Activated T-cell treated with anti-CD3 and anti-CD28 coated beads for 24 hours (primary cell): ENCODE results near the gene ZNF326.

ENCODE experiments used
- DNase-seq: peaks from one replicate; pipeline ENCODE4 v3.0.0-alpha.2; 2020; ENCODE audit warnings: low read depth

Gene ZNF326, protein sequence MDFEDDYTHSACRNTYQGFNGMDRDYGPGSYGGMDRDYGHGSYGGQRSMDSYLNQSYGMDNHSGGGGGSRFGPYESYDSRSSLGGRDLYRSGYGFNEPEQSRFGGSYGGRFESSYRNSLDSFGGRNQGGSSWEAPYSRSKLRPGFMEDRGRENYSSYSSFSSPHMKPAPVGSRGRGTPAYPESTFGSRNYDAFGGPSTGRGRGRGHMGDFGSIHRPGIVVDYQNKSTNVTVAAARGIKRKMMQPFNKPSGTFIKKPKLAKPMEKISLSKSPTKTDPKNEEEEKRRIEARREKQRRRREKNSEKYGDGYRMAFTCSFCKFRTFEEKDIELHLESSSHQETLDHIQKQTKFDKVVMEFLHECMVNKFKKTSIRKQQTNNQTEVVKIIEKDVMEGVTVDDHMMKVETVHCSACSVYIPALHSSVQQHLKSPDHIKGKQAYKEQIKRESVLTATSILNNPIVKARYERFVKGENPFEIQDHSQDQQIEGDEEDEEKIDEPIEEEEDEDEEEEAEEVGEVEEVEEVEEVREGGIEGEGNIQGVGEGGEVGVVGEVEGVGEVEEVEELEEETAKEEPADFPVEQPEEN

DNA sequence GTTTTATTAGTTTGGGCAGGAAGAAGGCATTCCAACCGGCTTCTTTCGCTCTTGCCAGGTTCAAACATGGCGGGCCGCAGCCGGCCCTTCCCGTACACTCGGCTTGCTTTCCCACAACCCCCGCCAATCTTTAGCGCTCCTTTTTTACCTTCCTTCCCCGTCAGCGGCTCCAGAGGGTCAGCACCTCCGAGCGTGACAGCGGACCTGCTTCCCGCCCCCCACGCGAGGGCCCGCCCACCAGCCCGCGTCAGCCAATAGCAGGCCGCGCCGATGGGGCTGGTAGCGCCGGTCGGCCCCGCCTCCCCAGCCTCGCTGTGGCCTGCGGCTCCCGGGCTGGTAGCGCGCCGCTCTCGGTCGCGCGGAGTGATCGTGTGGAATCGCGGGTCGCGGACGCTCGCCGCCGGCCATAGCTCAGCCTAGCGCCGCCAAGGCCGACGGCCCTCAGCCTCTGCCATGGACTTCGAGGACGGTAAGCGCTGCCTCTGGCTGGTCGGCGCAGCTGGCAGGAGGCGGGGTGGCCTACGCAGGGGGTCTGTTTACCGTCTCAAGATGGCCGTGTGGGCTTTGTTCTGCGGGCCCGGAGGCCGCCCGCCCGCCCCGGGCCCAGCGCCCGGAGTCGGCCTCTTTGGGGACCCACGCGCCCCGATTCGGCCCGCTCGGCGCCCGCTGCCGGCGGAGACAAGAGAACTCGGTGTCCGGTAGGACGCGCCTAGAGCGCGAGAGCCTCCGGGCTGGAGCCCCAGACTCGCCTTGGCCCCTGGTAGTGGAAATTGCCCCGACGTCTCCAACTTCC, at the start of gene ZNF326:
Gene ZNF326 (plus strand): TSS at position 306 of the 793 bp plus-strand sequence. CDS start 148 bp downstream, at position 454.
- peak; percentile 94 for DNase-seq

DNA sequence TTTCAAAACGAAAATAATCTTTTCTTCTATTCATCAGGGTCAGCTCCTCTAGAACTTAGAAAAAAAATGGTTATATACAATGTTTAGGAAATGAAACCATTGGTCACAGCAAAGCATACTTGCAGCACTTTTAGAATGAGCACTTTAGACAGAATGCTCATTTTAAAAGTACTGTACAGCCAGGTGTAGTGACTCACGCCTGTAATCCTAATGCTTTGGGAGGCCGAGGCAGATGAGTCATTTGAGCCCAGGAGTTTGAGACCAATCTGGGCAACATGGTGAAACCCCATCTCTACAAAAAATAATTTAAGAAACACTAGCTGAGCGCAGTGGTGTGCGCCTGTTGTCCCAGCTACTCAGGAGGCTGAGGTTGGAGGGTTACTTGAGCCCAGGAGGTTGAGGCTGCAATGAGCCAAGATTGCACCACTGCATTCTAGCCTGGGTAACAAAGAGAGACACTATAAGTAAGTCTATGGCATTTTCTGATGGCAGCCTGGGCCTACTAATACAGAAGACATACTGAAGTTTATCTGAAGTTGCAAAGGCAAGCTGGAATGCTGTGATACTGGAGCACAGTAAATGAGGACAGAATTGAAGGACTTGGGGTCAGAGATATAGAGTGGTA, 48.9 kb upstream of the ZNF326 start:
- DNase-seq = no peak

DNA sequence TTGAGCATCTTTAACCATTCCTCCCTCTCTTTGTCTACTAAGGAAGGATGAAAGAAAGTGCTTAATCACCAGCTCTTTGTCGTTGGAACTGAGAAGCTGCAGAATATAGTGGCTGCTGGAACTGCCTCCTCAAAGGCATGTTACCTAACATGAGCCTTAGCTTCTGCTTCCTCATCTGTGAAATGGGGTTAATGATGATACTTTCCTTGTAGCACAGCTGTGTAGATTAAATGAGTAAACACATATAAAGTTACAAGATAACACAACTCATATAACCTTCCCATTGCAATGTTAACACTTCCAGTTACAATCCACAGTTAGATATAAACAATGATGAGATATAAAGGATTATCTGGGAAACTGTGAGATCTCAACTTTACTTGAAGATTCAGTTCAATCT, 48.4 kb upstream of the ZNF326 start:
- no peak for DNase-seq

DNA sequence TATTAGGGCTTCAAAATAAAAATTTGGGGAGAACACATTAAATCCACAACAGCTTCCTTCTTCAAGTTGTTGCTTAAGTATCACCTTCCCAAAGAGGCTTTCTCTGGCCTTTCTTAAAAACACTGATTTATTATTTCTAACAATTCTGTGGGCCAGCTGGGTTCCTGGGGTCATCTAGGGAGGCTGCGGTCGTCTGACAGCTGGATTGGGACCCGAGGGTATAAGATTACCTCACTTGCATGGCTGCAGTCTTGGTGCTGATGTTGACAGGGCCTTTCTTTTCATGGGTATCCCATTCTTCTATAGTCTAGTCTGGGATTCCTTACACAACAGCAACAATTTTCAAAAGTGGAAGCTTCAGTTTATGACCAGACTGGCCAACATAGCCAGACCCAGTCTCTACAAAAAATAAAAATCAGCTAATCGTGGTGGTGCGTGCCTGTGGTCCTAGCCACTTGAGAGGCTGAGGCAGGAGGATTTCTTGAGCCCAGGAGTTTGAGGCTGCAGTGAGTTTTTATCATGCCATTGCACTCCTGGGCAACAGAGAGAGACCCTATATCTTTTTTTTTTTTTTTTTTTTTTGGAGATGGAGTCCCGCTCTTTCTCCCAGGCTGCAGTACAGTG, 46.1 kb upstream of the ZNF326 start:
- no peak for DNase-seq

DNA sequence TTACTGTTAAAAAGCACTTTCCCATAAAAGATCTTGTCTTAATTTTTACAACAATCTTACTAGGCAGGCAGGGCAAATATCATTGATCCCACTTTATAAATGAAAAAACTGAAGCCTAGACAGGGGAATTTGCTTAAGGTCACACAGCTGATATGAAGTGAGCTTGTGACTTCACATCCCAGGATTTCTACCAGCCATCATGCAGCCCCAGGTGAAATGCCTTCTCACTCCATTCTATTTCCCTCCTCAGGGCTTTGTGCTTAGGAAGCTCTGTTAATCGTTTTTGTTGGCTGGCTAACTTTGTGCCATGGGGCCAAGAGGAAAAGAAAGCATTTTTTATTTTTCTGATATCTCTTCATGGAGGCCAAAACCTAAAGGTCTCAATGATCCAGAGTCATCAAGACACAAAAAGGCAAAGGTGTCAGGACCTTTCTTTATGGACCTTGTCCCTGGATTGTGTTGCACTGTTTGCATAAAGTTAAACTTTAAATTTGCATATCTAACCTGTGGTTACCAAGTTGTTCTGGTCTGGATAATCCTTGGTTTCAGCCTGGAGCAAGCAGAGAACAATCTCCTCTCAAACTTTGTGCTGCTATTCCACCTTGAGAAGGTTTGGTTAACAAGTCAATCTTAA, 44.8 kb upstream of the ZNF326 start:
- no peak for DNase-seq

DNA sequence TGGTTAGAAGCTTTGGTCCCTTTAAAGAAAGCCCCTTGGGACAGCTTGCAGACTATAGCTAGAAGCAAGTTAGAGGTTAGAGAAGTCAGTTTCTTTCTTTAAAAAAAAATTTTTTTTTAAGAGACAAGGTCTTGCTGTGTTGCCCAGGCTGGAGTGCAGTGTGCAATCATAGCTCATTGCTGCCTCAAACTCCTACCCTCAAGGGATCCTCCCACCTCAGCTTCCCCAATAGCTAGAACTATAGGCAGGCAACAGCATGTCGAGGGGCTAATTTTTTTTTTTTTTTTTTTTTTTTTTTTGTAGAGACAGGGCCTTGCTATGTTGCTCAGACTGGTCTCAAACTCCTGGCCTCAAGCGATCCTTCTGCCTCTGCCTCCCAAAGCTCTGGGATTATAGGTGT, 44.2 kb upstream of the ZNF326 start:
- no peak for DNase-seq

DNA sequence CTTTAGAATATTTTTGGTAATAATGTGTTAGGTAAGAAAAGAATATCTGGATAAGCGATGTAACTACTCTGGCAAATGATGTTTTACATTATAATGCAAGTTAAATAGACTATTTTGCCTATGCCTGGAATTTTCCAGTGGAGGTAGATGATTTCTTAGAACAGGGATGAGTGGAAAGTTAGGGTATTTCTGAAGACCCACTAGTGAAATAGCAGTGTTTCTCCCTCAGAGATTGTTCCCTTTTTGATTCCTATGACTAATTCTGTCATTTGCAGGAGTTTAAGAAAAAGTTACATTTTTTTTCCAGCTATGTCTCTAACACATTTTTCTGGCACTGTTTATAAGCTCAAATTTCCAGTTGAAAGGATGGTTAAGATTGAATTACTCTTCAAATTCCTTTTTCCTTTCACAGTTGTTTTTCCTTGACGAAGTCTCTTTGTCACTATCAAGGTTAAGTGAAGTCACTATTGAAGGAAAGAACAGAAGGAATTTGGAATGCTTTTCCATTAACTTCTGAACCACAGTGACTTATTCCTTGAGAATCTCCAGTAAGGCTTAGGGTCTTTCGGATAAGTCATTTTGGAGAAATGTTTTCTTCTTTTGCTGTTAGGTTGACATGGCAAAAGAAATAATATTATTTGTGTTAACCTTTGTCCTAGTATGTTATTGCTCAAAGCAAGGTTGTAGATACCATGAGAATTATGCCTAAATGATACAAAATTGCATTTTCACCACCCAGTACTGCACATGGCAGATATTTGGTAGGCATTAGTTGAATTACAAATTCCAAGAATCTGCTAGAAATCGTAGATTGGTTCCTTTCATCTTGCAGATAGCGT, 42.9 kb upstream of the ZNF326 start:
- no peak for DNase-seq

DNA sequence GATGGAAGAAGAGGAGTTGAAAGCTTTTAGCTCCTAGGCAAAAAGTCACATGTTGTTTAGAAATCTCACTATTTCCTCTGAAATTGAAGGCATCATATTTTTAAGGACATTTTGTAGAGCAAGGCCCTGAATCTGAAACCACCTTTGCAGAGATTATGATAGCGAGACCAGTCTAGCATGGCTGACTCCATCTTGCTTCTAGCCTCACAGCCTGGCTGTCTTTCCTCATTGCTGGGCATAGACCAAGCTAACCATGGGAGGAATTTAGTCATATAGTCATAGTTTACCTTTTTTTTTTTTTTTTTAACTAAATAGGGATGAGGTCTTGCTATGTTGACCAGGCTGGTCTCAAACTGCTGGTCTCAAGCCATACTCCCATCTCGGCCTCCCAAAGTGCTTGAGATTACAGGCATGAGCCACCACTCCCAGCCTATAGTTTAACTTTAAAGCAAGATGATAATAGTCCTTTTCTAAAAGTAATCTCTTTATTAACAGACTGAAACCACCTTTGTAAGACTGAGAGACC, 42.2 kb upstream of the ZNF326 start:
- no peak for DNase-seq

DNA sequence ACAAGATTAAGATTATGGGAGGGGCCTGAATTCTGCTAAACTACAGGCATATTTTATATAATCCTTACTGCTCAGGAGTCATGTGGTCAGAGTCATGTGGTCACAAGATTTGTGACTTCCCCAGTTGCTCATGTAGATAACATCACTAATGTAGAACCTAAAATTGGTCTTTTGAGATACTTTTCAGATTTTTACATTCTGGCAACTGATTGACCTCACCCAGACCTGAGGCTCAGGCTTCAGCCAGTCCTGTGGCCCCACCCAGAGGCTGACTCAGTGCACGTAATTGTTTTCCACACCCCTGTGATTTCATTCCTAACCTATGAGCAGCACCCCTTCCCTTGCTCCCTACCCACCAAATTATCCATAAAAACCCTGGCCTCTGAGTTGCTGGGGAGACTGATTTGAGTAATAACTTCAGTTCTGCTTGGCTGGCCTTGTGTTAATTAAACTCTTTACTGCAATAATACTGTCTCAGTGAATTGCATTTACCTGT, 41.7 kb upstream of the ZNF326 start:
- no peak for DNase-seq

DNA sequence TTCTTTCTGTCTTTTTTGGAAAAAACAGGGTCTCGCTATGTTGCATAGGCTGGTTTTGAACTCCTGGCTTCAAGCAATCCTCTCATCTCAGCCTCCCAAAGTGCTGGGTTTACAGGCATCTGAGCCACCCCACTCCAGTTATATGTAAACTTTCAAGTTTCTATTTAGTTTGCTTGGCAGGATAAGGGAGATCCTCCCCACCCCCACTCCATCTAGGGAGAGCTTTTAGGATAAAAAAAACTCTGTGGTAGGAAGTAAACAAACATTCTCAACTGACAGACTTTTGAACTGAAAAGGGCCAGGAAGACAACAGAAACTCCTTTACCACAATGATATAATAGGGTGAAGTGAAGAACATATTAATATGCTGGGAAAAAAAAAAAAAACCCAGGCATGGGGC, 41.0 kb upstream of the ZNF326 start:
- no peak for DNase-seq

DNA sequence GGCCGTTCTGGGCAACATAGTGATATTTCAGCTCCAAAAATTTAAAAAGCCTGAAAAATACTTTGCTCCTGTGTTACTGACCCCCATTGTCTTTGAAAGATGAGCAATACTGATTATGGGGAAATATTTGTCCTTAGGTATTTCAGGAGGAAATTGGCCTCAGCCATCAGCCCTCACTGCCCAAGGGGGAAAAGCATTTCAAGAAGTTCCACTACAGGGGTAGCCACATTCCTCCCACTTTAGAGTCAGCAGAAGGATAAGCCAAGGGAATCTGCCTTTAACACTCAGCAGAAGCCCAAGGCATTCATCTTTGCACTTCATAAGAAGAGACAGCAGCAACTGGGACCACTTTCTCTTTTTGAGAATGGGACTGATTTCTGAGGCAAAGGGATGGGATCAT, 40.5 kb upstream of the ZNF326 start:
- DNase-seq = no peak

DNA sequence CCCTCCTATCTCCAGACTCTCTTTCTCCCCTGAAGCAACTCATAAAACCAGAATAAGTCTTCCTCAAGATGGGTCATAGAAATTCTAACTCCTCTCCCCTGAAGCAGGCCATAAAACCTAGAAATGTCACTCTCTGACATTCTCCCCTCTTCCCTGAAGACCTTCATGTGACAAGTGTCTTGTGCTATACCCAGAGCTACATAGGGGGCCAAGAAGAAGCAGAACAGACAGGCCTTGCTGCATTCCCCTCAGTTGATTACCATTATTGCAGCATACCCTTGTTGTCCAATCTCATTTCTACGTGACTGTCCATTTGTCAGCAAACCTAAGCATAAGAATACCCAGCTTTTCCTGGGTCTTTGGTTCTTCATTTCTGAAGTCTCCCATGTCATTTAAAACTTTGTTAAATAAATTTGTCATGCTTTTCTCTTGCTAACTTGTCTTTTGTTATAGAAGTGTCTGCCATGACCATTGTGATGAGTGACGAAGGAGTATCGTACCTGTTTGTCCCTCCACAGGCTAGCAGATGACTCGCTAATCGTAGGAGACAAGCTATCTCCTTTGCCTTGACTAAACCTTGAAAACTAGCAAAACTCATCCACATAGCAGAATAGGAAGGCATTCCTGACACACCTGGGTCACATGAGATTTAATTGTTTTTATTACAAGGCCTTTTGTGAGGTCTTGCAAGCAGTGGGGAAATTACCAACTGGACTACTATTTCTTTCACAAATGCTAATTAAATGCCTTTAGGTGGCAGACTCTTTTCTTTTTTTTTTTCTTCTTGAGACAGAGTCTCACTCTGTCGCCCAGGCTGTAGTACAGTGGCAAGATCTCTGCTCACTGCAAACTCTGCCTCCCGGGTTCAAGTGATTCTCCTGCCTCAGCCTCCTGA, 39.4 kb upstream of the ZNF326 start:
- DNase-seq = no peak

DNA sequence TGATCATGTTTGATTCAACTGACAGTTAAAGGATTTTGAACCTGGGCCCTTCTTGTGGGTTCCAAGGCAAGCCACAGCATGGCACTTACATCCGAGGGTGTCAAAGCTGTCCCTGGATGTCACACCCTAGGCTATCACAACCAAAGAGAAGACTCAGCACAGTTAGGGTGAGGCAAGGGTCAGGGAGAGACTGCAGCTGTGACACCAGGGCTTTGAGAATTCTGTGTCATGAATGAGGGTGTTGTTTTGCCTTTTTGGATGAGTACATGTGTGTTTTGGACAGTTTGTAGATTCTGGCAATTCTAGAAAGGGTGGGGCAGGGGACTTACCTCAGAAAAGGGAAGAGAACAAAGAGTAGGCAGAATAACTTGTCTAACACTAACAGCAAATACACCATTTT, 37.8 kb upstream of the ZNF326 start:
- no peak for DNase-seq

DNA sequence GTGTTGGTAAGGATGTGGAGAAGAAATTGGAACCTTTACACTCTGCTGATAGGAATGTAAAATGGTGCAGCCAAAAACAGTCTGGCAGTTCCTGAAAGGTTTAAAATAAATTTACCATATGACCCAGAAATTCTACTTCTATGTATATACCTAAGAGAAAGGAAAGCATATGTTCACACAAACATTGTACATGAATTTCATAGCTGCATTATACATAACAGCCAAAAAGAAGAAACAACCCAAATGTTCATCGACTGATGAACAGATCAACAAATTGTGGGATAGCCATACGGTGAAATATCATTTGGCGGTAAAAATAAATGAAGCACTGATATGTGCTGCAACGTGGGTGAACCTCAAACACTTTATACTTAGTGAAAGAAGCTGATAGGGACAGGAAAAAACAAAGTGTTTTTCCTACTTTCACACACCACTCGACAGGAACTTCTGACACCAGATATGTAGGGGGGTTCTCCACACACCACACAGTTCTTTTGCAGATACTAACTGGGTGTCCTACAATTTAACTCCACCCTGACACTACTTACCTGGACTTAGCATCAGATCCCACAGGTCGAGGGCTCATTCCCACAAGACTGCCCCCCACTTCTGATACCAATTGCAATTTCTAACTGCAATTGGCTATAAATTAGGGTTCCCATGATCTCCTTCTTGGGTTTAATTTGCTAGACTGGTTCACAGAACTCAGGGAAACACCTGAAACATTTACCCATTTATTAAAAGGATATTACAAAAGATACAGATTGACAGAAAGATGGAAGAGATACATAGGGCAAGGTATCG, 35.9 kb upstream of the ZNF326 start:
- no peak for DNase-seq

DNA sequence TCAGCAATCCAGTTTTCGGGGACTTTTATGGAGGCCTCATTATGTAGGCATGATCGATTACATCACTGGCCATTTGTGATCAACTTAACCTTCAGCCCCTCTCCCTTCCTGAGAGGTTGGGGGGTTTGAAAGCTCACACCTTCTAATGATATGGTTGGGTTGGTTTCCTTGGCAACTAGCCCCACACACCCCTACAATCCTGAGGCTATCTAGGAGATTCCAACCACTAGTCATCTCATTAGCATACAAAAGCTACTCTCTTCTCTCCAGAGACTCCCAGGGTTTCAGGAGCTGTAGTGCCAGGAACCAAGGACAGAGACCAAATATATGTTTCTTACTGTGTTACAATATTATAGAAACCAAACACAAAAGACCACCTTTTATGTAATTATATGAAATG, 35.2 kb upstream of the ZNF326 start:
- DNase-seq = no peak

DNA sequence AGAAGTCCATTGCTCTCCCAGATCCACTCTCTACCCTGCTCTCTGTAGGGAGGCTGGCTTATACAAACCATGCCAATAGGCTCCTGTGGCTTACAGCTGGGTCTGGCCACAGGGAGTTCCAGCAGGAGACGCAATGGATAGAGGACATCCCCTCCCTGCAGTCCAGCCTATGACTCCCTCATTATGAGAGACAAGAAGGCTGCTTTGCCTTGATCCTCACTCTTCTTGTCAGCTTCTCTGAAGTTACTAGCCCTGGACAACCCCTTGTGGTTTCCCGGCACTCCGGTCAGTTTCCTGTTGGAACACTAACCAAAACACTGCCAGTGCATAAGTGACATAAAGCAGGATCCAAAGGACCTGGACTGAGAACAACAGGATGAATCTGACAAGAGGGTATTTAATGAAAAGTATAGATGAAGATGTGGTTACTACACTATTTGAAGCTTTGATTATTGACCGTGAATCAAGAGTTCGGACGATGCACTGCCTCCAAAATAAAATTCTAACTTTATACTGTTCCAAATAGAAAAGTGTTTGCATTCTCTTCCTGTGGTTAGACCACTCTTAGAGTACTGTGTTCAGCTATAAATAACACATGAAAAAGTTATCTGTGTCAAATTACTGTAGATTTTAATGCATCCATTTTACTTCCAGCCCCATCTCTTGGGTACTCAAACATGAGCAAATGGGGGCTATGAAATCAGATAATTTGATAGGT, 32.7 kb upstream of the ZNF326 start:
- DNase-seq = no peak

DNA sequence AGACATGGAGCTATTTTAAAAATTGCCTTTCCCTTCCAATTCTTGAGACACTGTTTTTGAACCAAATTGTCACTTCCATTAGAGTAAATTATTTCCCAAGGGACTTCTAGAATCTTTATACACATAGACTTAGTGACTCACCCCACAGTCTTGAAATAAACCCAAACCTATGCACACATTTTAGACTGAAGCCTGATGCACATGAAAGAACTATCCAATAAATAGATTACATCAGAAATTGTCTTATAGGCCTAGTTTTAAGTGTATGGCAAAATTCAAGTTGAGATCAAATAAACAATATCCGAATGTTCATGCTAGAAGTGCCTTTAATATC, 32.2 kb upstream of the ZNF326 start:
- DNase-seq = no peak
